GOT3 (cell line): ENCODE results near the gene HLCS.
"Not testable (repeated sequence)": the region's sequence is repeated elsewhere in the genome, so short reads cannot be mapped to it uniquely, and the experiment has no call there.

Experiments used
- DNase-seq: peaks from one replicate; lab custom pipeline; 2025; ENCODE audit warnings: mixed read lengths; lab: John Stamatoyannopoulos, UW

The HLCS gene

GRCh38 chr21:36955783-36956182 is 10.7 kb downstream of the HLCS start:
- no peak for DNase-seq

DNA sequence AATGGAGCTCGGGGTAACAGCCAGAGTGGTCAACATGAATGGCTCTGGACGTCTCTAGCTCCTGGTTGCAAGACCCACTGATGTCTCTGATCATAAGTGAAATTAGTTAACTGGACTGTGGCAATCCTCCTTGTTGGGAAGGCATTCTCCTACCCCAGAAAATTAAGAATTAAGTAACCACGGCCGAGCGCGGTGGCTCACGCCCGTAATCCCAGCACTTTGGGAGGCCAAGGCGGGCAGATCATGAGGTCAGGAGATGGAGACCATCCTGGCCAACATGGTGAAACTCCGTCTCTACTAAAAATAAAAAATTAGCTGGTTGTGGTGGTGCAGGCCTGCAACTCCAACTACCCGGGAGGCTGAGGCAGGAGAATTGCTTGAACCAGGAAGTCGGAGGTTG is 14.1 kb downstream of the HLCS start:
- DNase-seq, result not testable (repeated sequence)

GRCh38 chr21:36949171-36950141 is 17.0 kb downstream of the HLCS start:
- DNase-seq, result no peak

- DNase-seq, result no peak
Observed at GRCh38 chr21:36948686-36949085, 17.8 kb downstream of the HLCS start.

GRCh38 chr21:36946949-36947356 is 19.5 kb downstream of the HLCS start:
- DNase-seq, result no peak

DNA sequence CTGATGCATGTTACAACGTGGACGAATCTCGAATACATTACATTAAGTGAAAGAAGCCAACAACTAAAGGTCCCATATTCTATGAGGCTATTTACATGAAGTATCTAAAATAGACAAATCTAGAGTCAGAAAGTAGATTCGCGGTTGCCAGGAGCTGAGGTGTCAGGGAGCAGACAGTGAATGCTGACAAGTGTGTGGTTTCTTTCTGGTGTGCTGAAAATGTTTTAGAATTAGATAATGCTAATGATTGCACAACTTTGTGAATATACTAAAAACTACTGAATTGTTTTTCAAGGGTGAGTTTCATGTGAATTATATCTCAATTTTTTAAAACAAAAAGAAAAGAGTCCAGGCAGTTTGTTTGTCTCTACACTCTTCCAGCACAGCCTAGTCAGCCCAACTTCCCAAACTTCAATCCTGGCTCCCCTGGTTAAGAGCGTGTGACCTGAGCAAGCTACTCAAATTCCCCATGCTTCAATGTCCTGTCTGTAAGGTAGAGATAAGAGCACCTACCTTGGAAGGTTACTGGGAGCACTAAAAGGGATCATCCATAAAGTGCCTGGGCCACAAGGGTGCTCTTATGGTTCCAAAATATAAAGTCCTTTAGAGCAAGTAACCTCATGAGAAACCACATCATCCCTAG is 20.9 kb downstream of the HLCS start:
- no peak for DNase-seq

- DNase-seq, result no peak
Observed at GRCh38 chr21:36936361-36937135, 29.9 kb downstream of the HLCS start.

GRCh38 chr21:36934864-36935420 is 31.5 kb downstream of the HLCS start:
- no peak for DNase-seq

- DNase-seq, result no peak
Observed at GRCh38 chr21:36932161-36932816, 34.2 kb downstream of the HLCS start.

DNA sequence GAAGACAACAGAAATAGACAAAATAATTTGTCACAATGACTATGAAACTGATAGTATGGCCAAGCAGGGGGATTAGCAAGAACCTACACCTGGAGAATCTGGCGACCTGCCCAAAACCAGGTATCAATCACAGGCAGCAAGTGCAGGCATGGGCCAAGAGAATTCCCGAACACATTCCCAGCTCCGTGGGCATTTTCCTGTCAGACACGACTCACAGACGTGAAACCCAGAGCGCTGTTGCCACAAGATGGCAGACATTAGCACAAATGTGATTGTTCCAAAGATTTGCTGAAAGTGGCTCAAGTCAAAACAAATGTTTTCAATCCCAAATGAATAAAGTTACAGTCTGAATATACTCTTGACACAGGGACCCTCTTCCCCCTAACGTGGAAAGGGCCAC is 36.8 kb downstream of the HLCS start:
- no peak for DNase-seq

GRCh38 chr21:36928960-36929359 is 37.5 kb downstream of the HLCS start:
- DNase-seq, result no peak

GRCh38 chr21:36927719-36928117 is 38.8 kb downstream of the HLCS start:
- DNase-seq, result peak; percentile 53

- no peak for DNase-seq
Observed at GRCh38 chr21:36926989-36927718, 39.3 kb downstream of the HLCS start.

DNA sequence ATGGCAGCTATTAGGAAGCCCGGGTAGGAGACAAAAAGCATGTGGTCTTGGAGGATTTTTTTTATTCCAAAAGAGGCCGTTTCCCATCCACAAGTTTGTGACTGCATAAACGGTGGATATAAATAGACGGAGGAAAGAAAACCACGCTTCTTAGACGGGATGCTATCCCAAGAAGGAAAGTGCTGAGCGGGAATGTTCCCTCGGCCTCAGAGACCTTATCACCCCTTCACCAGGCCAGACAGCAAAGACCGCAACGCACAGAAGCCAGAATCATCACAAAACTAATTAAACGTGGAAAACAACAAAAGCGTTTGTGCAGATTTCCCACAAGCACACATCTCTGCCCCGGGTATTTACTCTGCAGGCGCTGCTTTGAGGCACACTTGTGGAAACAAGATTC is 43.2 kb downstream of the HLCS start:
- no peak for DNase-seq

DNA sequence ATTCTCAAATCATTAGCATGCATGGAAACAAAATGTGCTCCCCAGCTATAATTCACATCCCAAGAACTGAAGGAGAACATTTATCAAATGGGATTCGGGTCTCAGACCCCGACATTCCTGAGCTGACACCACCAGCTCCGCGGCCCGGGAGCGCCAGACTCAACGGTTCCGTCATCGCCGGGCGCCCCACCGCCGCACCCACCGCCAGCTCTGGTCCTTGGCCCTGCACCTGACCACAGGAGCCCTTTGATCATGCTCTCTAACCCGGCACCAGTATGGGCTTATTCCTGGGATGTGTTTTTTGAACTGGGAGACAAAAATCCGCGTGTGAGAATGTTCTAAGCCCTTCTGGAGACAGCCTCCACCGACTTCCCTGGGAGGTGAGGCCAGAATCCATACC is 43.6 kb downstream of the HLCS start:
- no peak for DNase-seq

DNA sequence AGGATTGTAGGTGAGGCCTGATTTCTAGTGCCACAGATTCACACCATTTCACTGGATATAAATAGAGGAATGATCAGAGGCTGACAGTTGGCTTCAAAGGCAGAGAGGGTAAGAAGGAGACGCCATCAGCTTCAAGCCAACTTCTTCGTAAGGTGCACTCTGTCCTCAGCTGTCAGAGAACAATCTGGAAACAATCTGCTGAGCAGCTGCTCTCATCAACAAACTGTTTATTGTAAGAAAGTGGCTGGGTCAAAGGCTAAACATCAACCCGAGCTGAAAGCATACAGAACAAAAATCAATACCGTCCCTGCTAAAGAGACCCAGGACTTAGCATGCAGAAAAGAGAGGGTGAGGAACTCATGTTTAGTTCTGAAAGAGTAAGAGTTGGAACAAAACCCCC is 48.2 kb downstream of the HLCS start:
- no peak for DNase-seq

- DNase-seq, result no peak
Observed at GRCh38 chr21:36917471-36918158, 48.9 kb downstream of the HLCS start.

GRCh38 chr21:36916718-36917117 is 49.8 kb downstream of the HLCS start:
- DNase-seq, result no peak

GRCh38 chr21:36915696-36916245 is 50.7 kb downstream of the HLCS start:
- DNase-seq, result no peak
